ENCODE data around the gene OTOR.

DNA sequence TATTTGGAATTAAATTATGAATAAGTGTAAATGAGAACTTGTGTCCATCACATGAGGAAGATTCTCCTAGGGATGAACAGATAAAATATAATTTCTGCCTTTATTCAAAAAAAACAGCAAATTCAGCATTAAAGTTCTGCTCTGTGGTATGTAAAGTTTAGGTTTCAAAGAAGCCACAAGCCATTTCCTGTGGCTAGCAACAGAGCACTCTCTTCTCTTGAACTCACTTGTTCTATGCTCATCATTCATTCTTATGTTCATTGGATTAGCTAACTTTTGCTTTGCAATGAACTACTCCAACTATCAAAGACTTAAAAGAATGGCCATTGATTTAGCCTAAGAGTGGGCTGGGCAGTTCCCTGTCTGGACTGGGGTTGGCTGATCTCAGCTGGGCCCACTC is 39.1 kb upstream of the OTOR start:
- TF ChIP-seq FOXM1 (IDR thresholded peaks at IDR 0.05; ENCODE audit: borderline replicate concordance), result no peak
- no peak for TF ChIP-seq BHLHE40 (IDR thresholded peaks at IDR 0.05; ENCODE audit: borderline replicate concordance)
- no peak for TF ChIP-seq SP1 (IDR thresholded peaks at IDR 0.05)
- no peak for TF ChIP-seq FOXK2 (IDR thresholded peaks at IDR 0.05)
- TF ChIP-seq ARNT (IDR thresholded peaks at IDR 0.05), result no peak
- no peak for TF ChIP-seq NFRKB (IDR thresholded peaks at IDR 0.05)
- TF ChIP-seq, protein P1, sequence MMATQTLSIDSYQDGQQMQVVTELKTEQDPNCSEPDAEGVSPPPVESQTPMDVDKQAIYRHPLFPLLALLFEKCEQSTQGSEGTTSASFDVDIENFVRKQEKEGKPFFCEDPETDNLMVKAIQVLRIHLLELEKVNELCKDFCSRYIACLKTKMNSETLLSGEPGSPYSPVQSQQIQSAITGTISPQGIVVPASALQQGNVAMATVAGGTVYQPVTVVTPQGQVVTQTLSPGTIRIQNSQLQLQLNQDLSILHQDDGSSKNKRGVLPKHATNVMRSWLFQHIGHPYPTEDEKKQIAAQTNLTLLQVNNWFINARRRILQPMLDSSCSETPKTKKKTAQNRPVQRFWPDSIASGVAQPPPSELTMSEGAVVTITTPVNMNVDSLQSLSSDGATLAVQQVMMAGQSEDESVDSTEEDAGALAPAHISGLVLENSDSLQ (IDR thresholded peaks at IDR 0.05), result no peak
- TF ChIP-seq L3MBTL2 (conservative IDR thresholded peaks at IDR 0.05), result no peak
- TF ChIP-seq FOXA1 (IDR thresholded peaks at IDR 0.05), result no peak
- no peak for TF ChIP-seq ZNF384 (IDR thresholded peaks at IDR 0.05)
- no peak for TF ChIP-seq TARDBP (IDR thresholded peaks at IDR 0.05)

All from HEK293T (cell line).